HS-5 (cell line): ENCODE results near the gene KRT7.

Experiments used
- DNase-seq: peaks from one replicate; pipeline ENCODE4 v3.0.0-alpha.2; 2012; ENCODE audit warnings: low read depth

KRT7 gene

GRCh38 chr12:52199294-52199919 lies 33.6 kb upstream of the KRT7 start:
- DNase-seq, result no peak

GRCh38 chr12:52200086-52200780 lies 32.8 kb upstream of the KRT7 start:
- DNase-seq, result no peak

- DNase-seq, result no peak
Observed at GRCh38 chr12:52200781-52201450, 32.1 kb upstream of the KRT7 start.

GRCh38 chr12:52201451-52201839 lies 31.6 kb upstream of the KRT7 start:
- no peak for DNase-seq

GRCh38 chr12:52202361-52203078 lies 30.5 kb upstream of the KRT7 start:
- DNase-seq, result no peak

GRCh38 chr12:52203079-52203921 lies 29.7 kb upstream of the KRT7 start:
- DNase-seq, result no peak

- DNase-seq, result no peak
Observed at GRCh38 chr12:52204095-52204930, 28.7 kb upstream of the KRT7 start.

- no peak for DNase-seq
Observed at GRCh38 chr12:52204931-52205505, 28.0 kb upstream of the KRT7 start.

- no peak for DNase-seq
Observed at GRCh38 chr12:52205612-52206303, 27.3 kb upstream of the KRT7 start.

- DNase-seq, result no peak
Observed at GRCh38 chr12:52206304-52207040, 26.6 kb upstream of the KRT7 start.

GRCh38 chr12:52207106-52207505 lies 25.9 kb upstream of the KRT7 start:
- no peak for DNase-seq

- DNase-seq, result no peak
Observed at GRCh38 chr12:52207895-52208294, 25.1 kb upstream of the KRT7 start.

- no peak for DNase-seq
Observed at GRCh38 chr12:52208424-52209165, 24.4 kb upstream of the KRT7 start.

GRCh38 chr12:52209321-52209720 lies 23.7 kb upstream of the KRT7 start:
- no peak for DNase-seq

GRCh38 chr12:52210186-52210924 lies 22.7 kb upstream of the KRT7 start:
- DNase-seq, result no peak

GRCh38 chr12:52210925-52211650 lies 22.0 kb upstream of the KRT7 start:
- no peak for DNase-seq
